AG04450 (cell line): Measurements from ENCODE around the gene PPP1R26. TPM values are rescaled to one million over a fixed set of nuclear protein-coding genes. Genes with fewer than 3 reads are reported as not detected.

Experiments used
- CTCF ChIA-PET: fragments of 300-600, 350-600 bp; formaldehyde crosslinking; extraction: SDS; loops from one replicate; lab custom pipeline; 2022; ENCODE audit warnings: antibody characterized with exemption, inconsistent platforms; lab: Charles Lee
- POLR2A ChIA-PET: fragments of 350-600 bp; formaldehyde crosslinking; extraction: SDS; loops from one replicate; lab custom pipeline; 2021; ENCODE audit warnings: antibody characterized with exemption, inconsistent platforms; lab: Yijun Ruan, JAX
- DNase-seq: peaks from one replicate; pipeline ENCODE4 v3.0.0-alpha.2; 2011; ENCODE audit warnings: low read depth, low spot score
- H3K27ac ChIP-seq: one replicate; pipeline ENCODE4 v1.5.1; 2012; ENCODE audit warnings: low read depth, low read length, control low read depth
- H3K27me3 ChIP-seq: one replicate; pipeline ENCODE4 v1.6.0; 2012; ENCODE audit warnings: low read length; ENCODE audit not compliant: control insufficient read depth, insufficient read depth
- H3K4me3 ChIP-seq: 2 replicates; pipeline ENCODE4 v1.5.1; 2011; ENCODE audit warnings: mild to moderate bottlenecking, low read depth, low read length, control low read depth
- H3K9me3 ChIP-seq: 2 replicates; pipeline ENCODE4 v1.5.1; 2012; ENCODE audit warnings: low read length; ENCODE audit not compliant: control insufficient read depth, insufficient read depth
- polyA plus RNA-seq: library from polyadenylated mRNA; depleted of rRNA; stranded (reverse); fragments of >200 nt; gene quantifications from 2 replicates; pipeline ENCODE4 v1.2.3, GENCODE V29; 2011
- TF ChIP-seq, protein P1 (sequence below): IDR thresholded peaks from 2 replicates; pipeline ENCODE4 v1.5.1; 2011; ENCODE audit warnings: low read depth, low read length, control low read depth, inconsistent platforms

Gene PPP1R26
- polyA plus RNA-seq, 1 experiment, result 3.3 TPM

DNA sequence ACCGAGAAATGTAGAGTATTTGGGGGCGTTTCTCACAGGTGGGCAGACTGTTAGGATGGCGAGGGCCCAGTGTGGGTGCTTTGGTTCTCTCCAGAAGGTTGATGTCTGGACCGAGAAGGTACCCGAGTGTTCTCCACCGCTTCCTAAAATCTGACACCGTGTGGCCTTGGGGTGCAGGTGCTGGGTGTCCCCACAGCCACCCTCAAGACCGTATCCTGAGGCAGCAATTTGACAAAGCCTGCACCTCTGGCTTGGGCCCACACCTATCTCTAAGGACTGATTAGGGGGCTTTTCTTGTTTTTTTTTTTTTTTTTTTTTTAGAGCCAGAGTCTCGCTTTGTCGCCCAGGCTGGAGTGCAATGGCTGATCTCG lies 1.3 kb downstream of the PPP1R26 start:
- H3K4me3 ChIP-seq, result peak overlapping the region; percentile 75
- POLR2A ChIA-PET, result interaction anchor here (0.6 to 0.7 kb wide), 2 partner anchors 15 to 1343 kb away, joined by 3 to 4 read pairs; no protein-coding TSS in a partner anchor
- CTCF ChIA-PET, result interaction anchor here (1.0 to 1.6 kb wide), 2 partner anchors 12 to 24 kb away, joined by 3 to 4 read pairs; no protein-coding TSS in a partner anchor
- no peaks in the 10 kb centered on the region for H3K27me3 ChIP-seq
- no peaks in the 10 kb centered on the region for H3K9me3 ChIP-seq
- TF ChIP-seq, protein P1, sequence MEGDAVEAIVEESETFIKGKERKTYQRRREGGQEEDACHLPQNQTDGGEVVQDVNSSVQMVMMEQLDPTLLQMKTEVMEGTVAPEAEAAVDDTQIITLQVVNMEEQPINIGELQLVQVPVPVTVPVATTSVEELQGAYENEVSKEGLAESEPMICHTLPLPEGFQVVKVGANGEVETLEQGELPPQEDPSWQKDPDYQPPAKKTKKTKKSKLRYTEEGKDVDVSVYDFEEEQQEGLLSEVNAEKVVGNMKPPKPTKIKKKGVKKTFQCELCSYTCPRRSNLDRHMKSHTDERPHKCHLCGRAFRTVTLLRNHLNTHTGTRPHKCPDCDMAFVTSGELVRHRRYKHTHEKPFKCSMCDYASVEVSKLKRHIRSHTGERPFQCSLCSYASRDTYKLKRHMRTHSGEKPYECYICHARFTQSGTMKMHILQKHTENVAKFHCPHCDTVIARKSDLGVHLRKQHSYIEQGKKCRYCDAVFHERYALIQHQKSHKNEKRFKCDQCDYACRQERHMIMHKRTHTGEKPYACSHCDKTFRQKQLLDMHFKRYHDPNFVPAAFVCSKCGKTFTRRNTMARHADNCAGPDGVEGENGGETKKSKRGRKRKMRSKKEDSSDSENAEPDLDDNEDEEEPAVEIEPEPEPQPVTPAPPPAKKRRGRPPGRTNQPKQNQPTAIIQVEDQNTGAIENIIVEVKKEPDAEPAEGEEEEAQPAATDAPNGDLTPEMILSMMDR, result no peak
- no peak overlapping the region for H3K27ac ChIP-seq
- no peak for DNase-seq

DNA sequence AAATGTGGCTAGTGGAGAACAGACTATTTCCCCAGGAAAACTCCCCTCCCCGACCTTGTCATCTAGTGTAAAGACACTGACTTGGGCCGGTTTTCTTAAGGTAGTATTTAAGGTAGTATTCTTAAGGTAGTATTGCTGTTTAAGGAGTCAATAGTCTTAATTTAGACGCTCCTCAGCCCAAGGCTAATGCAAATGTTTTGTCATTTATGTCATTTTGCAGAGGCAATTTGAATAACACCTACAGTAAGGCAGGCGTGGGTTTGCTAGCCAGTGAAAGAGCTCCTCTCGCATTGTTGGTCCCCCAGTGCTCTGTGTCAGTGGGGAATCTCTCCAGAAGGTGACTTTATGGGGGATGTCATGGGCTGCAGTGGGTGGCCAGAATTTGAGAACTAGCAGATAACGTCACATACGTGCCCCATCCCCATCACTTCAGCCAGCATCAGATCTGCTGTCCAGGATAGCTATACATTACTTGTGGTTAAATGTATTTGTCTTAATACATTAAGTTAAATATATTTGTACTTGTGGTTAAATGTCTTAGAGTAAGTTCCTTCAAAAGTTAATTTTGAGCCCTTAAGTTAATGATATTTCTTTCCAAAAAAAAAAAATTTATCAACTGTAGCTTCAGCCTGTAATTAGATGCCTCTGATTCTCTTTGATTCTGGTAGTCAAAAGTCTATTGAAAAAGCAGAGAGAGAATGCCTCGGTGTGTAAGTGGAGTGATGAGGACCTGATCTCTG lies 2.6 kb downstream of the PPP1R26 start:
- TF ChIP-seq, protein P1, result no peak
- Histone ChIP-seq H3K4me3 (no peak overlapping the region), H3K9me3 (no peaks in the 10 kb centered on the region), H3K27me3 (no peaks in the 10 kb centered on the region), H3K27ac (no peak overlapping the region)
- no peak for DNase-seq
- ChIA-PET CTCF (interaction anchor here (1.5 to 1.6 kb wide), 2 partner anchors 18 to 23 kb away, joined by 4 read pairs; no protein-coding TSS in a partner anchor), POLR2A (no interaction called here)

DNA sequence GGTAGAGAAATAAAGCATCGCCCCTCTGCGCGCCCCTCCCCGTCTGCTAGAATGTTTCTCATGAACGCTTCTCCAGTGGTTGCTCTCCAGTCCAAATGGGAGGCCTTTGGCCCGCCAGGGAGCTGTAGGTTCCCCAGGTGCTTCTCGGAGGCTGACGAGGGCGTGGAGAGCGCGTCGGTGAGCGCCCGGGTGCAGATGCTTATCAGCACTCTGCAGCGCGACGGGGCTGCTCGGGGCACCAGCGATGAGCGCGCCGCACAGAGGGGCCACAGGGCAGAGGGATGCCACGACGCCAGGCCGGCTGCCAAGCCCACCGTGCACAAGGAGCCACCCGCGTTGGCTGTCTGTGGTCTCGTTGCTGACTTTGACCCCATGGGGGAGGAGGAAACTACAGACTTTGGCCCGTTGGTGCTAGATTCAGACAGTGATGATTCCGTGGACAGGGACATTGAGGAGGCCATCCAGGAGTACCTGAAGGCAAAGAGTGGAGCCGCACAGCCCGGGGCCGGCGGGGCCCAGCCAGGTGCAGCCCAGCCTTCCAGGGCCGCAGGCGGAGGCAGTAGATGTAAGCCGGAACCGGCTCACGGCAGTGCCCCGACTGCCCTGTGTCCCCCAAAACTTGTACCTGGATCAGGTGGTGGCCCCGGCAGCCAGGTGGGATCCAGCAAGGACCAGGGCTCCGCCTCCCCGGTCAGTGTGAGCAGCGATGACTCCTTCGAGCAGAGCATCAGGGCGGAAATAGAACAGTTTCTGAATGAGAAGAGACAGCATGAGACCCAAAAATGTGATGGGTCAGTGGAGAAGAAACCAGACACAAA lies 5.1 kb downstream of the PPP1R26 start:
- H3K27me3 ChIP-seq, result no peaks in the 10 kb centered on the region
- H3K4me3 ChIP-seq, result no peak overlapping the region
- no peak overlapping the region for H3K27ac ChIP-seq
- TF ChIP-seq, protein P1, result no peak
- ChIA-PET CTCF (no interaction called here), POLR2A (no interaction called here)
- H3K9me3 ChIP-seq, result no peaks in the 10 kb centered on the region
- no peak for DNase-seq

DNA sequence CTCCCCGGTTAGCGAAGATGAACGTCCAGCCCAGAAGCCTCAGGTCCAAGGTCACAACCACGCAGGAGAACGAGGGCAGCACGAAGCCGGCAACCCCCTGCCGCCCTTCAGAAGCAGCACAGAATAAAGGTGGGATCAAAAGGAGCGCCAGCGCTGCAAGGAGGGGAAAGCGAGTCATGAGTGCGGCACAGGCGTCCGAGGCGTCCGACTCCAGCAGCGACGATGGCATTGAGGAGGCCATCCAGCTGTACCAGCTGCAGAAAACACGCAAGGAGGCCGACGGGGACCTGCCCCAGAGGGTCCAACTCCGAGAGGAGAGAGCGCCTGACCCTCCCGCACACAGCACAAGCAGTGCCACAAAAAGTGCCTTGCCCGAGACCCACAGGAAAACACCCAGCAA lies 5.8 kb downstream of the PPP1R26 start:
- Histone ChIP-seq H3K27me3 (no peaks in the 10 kb centered on the region), H3K9me3 (no peaks in the 10 kb centered on the region), H3K4me3 (no peak overlapping the region), H3K27ac (no peak overlapping the region)
- no peak for DNase-seq
- CTCF ChIA-PET, result no interaction called here
- POLR2A ChIA-PET, result no interaction called here
- TF ChIP-seq, protein P1, result no peak

DNA sequence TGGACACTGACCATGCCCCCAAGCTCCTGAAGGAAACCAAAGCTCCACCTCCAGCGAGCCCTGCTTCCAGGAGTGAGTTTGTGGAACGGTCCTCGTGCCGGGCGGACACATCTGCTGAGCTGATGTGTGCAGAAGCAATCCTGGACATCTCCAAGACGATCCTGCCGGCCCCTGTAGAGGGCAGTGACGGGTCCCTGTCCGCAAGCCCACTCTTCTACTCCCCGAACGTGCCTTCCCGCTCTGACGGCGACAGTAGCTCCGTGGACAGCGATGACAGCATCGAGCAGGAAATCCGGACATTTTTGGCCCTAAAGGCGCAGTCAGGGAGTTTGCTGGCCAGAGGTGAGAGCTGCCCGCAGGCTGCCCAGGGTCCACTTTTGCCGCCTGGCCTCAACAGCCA lies 6.2 kb downstream of the PPP1R26 start:
- ChIA-PET POLR2A (no interaction called here), CTCF (no interaction called here)
- H3K4me3 ChIP-seq, result no peak overlapping the region
- H3K27me3 ChIP-seq, result no peaks in the 10 kb centered on the region
- no peak overlapping the region for H3K27ac ChIP-seq
- no peak for DNase-seq
- TF ChIP-seq, protein P1, result no peak
- H3K9me3 ChIP-seq, result no peaks in the 10 kb centered on the region
